ENCODE results near the gene CLEC4D. TPM values are rescaled to one million over a fixed set of nuclear protein-coding genes. Genes with fewer than 3 reads are reported as not detected.

Gene CLEC4D
- total RNA-seq, 1 experiment from 2014 or later, result 0.42 TPM

GRCh38 chr12:8559676-8560075, 46.4 kb downstream of the CLEC4D start:
- no peak overlapping the region for H4K8ac ChIP-seq (replicated peaks; ENCODE audit: insufficient read length, low read depth, low read length)
- H3K79me2 ChIP-seq (ENCODE audit: insufficient read depth, low read length), result no peaks in the 10 kb centered on the region
- no peak overlapping the region for H3K14ac ChIP-seq (ENCODE audit: insufficient read depth, low read length)
- H3K23ac ChIP-seq (ENCODE audit: insufficient read length, low read depth, low read length), result no peak overlapping the region
- no peak overlapping the region for H2BK15ac ChIP-seq (ENCODE audit: low read depth, low read length)
- H4K91ac ChIP-seq (ENCODE audit: insufficient read length, low read depth, low read length), result no peak overlapping the region
- Mint-ChIP-seq H3K27ac (no peak overlapping the region), H3K4me3 (no peak overlapping the region), H3K9me3 (peaks cover 7 to 15% of the 10 kb centered on the region in 2 experiments), H3K27me3 (ENCODE audit: low read depth) (no peaks in the 10 kb centered on the region), H3K36me3 (ENCODE audit: insufficient read depth in 1 of 3, low read depth in 3 of 3) (peaks cover 0 to 16% (median 11%) of the 10 kb centered on the region in 3 experiments; a peak in 5 of 7 replicates), H3K4me1 (peaks cover 29 to 36% of the 10 kb centered on the region in 2 experiments)
- no peak overlapping the region for H3T11ph ChIP-seq (ENCODE audit: low read length)
- H3K4ac ChIP-seq (ENCODE audit: low read depth, low read length), result no peak overlapping the region
- H3K9me3 ChIP-seq (ENCODE audit: control insufficient read depth, low read depth, low read length), result no peaks in the 10 kb centered on the region
- no peak overlapping the region for H2AFZ ChIP-seq (ENCODE audit: low read length)
- no peaks in the 10 kb centered on the region for H3K23me2 ChIP-seq (ENCODE audit: insufficient read length, low read depth, low read length, poor library complexity, severe bottlenecking)
- no peaks in the 10 kb centered on the region for H3K27me3 ChIP-seq (ENCODE audit: insufficient read depth, low read length)
- no peak overlapping the region for H3K27ac ChIP-seq (ENCODE audit: insufficient read length, low read depth, low read length)
- no CpG with 5 or more reads among the region's 11 CpGs for WGBS (ENCODE audit: extremely low coverage, insufficient read length, low lambda C conversion rate)
- no peak overlapping the region for H3K9ac ChIP-seq (ENCODE audit: extremely low read depth, insufficient read length, low read length)
- no peak overlapping the region for H2BK120ac ChIP-seq (ENCODE audit: low read depth, low read length, poor library complexity, severe bottlenecking)
- no peaks in the 10 kb centered on the region; the same call in 1 of the 2 replicates for H3K4me1 ChIP-seq (ENCODE audit: insufficient read depth, low read length)
- no peak overlapping the region for H4K5ac ChIP-seq (ENCODE audit: insufficient read length, low read depth, low read length)
- no peak overlapping the region for H2BK20ac ChIP-seq (ENCODE audit: low read depth, low read length, poor library complexity, severe bottlenecking)
- no peak overlapping the region for H2BK12ac ChIP-seq (ENCODE audit: insufficient read length, low read depth, low read length)
- H2AK5ac ChIP-seq (ENCODE audit: insufficient read length, low read length), result no peak overlapping the region
- no peak for TF ChIP-seq CTCF (conservative IDR thresholded peaks at IDR 0.05)
- no peak overlapping the region for H3K4me2 ChIP-seq (ENCODE audit: insufficient read depth, insufficient read length, low read length)
- no peak overlapping the region for H3K56ac ChIP-seq (ENCODE audit: insufficient read length, low read depth, low read length)
- H3K18ac ChIP-seq (ENCODE audit: insufficient read length, low read depth, low read length), result no peak overlapping the region
- H4K20me1 ChIP-seq (ENCODE audit: control insufficient read depth, insufficient read depth, insufficient read length), result no peaks in the 10 kb centered on the region
- H2BK5ac ChIP-seq (ENCODE audit: insufficient read length, low read length), result no peak overlapping the region
- H3K79me1 ChIP-seq (ENCODE audit: insufficient read depth, low read depth, low read length, poor library complexity, severe bottlenecking), result no peaks in the 10 kb centered on the region
- no peak for DNase-seq
